ENCODE data around the gene CDH4.

GRCh38 chr20:61500791-61501321 is 248.8 kb downstream of the CDH4 start:
- TF ChIP-seq CTCF (IDR thresholded peaks at IDR 0.05), result no peak
- TF ChIP-seq EP300 (IDR thresholded peaks at IDR 0.05), result no peak
- no peak for TF ChIP-seq POLR2A (IDR thresholded peaks at IDR 0.05)

Data from upper lobe of left lung (tissue), 4 donors.